GM08714 (cell line): ENCODE data around the gene NOTUM.
"Not testable (repeated sequence)": the region's sequence is repeated elsewhere in the genome, so short reads cannot be mapped to it uniquely, and the experiment has no call there.

Source experiments
- H3K4me3 ChIP-seq: fragments of 200-500 bp; sonication (Bioruptor generic); 2 replicates; pipeline ENCODE4 v1.5.1; 2014; ENCODE audit warnings: mild to moderate bottlenecking, low read length, inconsistent platforms
- ZNF274 ChIP-seq: IDR thresholded peaks from 2 replicates; pipeline ENCODE4 v1.6.1; 2012; ENCODE audit warnings: mild to moderate bottlenecking, low read depth, low read length

The NOTUM gene

GRCh38 chr17:81926451-81927151 lies 34.4 kb downstream of the NOTUM start:
- no peak for TF ChIP-seq ZNF274
- H3K4me3 ChIP-seq, result peak overlapping the region; percentile 74

DNA sequence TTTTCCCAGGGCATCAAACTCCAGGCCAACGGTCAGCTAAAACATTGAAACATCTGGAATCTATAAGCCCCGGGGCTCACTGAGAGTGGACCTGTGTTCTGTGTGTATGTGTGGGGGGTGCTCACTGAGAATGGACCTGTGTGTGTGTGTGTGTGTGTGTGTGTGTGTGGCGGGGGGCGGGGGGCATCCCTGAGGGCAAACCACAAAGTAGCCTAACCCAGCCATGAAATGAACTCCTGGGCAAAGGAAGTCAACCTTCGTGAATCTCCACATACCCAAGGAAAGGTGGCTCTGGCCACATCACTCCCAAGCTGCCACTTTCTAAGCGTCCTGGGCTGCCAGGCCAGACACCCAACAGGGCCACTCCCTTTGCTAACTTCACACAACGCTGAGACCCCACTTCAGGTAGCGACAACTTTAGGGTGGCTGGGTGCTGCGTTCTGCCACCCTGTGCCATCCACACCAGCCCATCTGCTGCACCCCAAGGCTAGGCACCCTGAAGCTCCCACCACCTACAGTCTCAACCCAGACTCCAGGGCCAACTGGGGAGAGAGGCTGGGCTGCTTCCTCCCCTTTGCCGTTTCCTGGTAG lies 35.0 kb downstream of the NOTUM start:
- H3K4me3 ChIP-seq, result peak overlapping the region; percentile 74

GRCh38 chr17:81924557-81925532 lies 36.1 kb downstream of the NOTUM start:
- H3K4me3 ChIP-seq, result no peak overlapping the region; the same call in 1 of the 2 replicates
- no peak for TF ChIP-seq ZNF274

More for the DNA sequence above, 35.0 kb downstream of the NOTUM start:
- TF ChIP-seq ZNF274, result no peak

- TF ChIP-seq ZNF274, result no peak
- H3K4me3 ChIP-seq, result peak overlapping the region; percentile 17; the same call in 1 of the 2 replicates
Observed at GRCh38 chr17:81923302-81924260, 37.4 kb downstream of the NOTUM start.

DNA sequence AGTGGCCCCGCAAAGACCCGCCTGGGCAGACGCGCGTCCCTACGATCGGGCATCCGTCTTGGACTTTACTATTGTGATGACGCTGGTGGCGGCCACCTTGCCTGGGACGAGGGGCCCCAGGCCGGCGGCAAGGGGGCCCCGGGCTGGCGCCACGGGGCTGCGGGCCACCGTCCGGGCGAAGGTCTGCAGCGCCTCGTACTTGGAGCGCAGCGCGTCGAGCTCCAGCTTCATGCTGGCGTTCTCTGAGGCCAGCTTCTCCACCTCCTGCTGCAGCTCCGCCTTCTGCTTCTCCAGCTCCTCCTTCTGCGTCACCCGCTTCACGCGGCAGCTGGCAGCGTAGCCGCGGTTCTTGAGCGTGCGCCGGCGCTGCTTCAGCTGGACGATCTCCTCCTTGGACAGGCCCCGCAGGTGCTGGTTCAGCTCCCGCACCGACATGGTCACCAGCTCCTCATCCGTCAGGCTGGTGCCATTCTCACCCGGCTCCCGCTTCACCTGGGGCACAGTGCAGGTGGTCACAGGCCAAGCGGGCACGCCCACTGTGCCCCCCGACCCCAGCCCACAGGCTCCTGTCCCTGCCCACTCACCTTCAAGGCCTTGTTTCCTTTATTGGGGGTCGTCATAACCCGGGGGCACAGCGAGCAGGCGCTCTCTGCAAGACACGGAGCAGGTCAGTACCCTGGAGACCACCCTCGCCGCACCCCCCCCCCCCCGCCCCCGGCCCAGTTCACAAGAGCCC lies 38.3 kb downstream of the NOTUM start:
- H3K4me3 ChIP-seq, result no peak overlapping the region
- TF ChIP-seq ZNF274, result no peak

GRCh38 chr17:81921996-81922565 lies 38.9 kb downstream of the NOTUM start:
- H3K4me3 ChIP-seq, result no peak overlapping the region
- TF ChIP-seq ZNF274, result no peak

DNA sequence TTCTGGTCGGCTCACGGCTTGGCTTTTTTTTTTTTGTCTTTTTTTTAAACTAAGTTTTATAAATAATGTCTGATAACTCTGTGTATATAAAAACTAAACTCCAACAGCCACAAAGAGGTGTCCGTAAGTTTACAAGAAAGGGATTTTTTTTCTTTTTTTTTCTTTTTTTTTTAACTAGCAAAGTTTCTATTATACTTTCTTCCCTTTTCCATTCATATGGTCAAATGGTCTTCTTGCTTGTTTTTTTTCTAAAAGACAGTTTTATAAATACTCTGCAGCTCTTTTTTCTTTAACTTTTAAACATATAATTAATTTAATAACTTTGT lies 39.5 kb downstream of the NOTUM start:
- H3K4me3 ChIP-seq, result no peak overlapping the region
- TF ChIP-seq ZNF274, result no peak

DNA sequence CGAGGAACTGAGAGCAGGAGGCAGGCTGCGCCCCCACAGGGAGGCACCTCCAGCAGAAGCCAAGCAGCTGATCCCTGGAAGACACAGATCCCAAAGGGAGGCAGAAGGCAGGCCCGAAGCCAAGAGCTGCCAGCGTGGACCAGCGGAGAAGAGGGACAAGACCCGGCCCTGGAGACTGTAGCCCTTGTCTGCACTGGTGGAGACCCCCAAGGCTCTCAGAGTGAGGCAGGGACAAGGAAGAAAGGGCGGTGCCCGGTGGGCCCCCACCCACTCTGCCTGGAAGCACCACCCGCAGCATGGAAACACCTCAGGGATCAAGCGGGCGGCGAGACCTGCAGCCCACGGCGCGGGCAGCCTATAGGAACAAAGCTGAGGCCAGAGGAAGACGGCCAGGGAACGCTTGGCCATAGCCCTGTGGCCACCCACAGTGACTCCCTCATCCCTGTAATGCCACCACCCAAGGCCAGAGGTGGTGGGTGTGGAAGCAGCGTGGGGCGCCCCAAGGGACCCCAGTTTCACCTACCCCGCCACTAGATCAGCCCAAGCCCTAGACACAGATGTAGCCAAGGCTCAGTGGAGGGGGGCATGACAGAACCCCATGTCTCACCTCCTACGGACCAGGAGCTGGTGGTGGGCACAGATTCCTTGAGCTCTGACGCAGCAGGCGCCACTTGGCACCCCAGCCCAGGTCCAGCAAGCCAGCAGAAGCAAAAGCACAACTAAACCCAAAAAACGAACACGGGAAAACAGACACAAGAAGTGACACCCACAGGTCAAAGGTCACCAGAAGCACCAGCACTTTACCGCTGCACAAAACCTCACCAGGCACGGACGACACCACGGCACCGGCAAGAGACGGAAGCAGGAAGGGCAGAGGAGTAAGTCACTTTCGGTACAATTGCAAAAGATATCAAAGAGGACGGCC lies 40.1 kb downstream of the NOTUM start:
- no peak for TF ChIP-seq ZNF274
- no peak overlapping the region for H3K4me3 ChIP-seq

DNA sequence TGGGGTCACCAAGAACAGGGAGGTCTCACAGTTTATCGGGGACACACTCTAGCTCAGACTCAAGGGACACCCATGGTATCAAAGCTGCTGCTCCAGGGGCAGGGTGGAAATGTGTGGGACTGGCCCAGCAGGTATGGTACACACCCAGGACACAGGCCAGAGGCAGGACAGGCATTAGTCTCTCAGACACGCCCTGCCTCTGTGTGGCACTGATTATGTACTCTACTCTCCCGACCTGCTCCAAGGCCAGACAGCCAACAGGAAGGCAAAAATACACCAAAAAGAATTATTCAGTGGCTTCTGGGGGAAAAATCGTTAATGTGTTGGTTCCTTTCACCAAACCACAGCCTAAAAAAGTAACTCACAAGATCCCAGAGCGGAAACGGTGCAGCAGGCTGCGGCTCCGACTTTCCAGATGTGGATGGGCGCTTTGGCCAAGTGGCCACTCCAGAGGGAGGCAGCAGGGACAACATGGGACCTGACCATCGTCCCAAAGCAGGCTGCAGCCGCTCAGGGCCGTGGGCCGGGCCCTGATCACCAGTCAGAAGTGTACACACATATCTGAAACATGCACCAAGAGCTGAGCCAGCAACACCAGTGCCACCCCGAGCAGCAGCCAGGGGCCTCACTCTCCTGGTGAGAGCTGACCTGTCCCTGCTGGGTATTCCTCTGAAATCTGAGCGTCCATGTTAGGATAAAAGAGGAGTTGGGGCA lies 42.0 kb downstream of the NOTUM start:
- H3K4me3 ChIP-seq, result no peak overlapping the region
- no peak for TF ChIP-seq ZNF274

DNA sequence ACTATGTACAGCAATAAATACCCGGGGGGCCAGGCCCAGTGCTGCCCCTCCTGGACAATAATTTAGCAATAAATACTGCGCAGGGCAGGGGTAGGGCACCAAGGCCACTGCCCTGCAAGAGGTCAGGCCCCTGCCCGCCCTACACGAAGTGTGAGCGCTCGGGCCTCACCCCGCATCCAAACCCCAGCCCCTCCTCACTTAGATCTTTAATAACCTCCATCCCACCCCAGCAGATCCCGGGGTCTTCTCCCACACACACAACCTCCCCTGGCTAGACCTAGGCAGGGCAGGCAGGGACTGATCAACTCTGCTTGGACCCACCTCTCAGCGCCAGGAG lies 42.7 kb downstream of the NOTUM start:
- H3K4me3 ChIP-seq, result not testable (repeated sequence)

DNA sequence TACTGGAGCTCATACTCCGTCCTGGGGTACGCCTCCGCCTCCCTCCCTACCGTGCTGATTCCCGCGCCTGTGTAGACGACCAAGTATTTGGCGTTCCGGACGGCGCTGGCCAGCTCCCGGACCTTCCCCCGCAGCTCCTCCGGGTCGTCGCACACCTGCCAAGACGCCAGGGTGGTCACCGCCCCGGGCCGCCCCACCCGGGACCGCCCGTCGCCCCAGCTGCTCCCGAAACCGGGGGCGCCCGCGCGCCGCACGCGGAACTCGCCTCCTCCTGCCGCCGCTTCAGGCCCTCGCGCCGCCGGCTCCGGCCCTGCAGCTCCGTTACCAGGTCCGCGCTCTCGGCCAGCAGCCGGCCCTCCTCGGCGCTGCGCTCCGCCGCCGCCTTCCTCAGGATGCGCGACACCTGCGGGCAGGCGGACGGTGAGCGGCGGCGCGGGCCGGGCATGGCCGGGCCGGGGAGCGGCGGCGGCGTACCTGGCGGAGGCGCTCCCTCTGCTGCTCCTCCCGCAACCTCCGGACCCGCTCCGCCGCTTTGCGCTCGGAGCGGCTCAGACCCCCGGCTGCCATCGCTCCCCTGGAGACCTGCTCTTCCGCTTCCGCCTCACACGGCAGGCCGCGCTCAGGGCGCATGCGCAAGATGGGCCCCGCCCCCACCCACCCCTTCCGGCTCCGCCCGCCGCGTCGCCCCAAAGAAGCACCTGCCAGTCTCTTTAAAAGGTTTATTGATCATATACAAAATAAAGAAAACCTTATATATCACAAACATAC lies 43.2 kb downstream of the NOTUM start, which contains the start of gene SIRT7:
SIRT7 (minus strand) TSS at position 612 of the 768 bp plus-strand sequence; CDS start at position 567, 45 bp downstream.
- TF ChIP-seq ZNF274, result no peak
- peak within 1 kb of the TSS; percentile 83 for H3K4me3 ChIP-seq
